Hepatocyte (in vitro differentiated cells): Measurements from ENCODE around the gene MN1. TPM values are rescaled to one million over a fixed set of nuclear protein-coding genes. Genes with fewer than 3 reads are reported as not detected.

Experiments used
- DNase-seq: peaks from one replicate; pipeline ENCODE4 v3.0.0-alpha.2; 2016; ENCODE audit warnings: low spot score
- H2AFZ ChIP-seq: fragments of 200-600 bp; sonication (generic); 2 replicates; pipeline ENCODE4 v1.6.0; 2016; ENCODE audit warnings: antibody characterized with exemption, mild to moderate bottlenecking
- H3K27ac ChIP-seq: fragments of 200-600 bp; sonication (generic); 2 replicates; pipeline ENCODE4 v1.5.1; 2016; ENCODE audit warnings: mild to moderate bottlenecking
- H3K27me3 ChIP-seq: fragments of 200-600 bp; sonication (generic); 2 replicates; pipeline ENCODE4 v1.6.1; 2016
- H3K36me3 ChIP-seq: fragments of 200-600 bp; sonication (generic); replicated peaks from 2 replicates; pipeline ENCODE4 v1.5.1; 2016; ENCODE audit warnings: low read depth; ENCODE audit not compliant: insufficient read depth
- H3K4me1 ChIP-seq: fragments of 200-600 bp; sonication (generic); 2 replicates; pipeline ENCODE4 v1.5.1; 2016; ENCODE audit warnings: mild to moderate bottlenecking, moderate library complexity; ENCODE audit not compliant: insufficient read depth
- H3K4me2 ChIP-seq: fragments of 200-600 bp; sonication (generic); 2 replicates; pipeline ENCODE4 v1.6.0; 2016
- H3K4me3 ChIP-seq: fragments of 200-600 bp; sonication (generic); 2 replicates; pipeline ENCODE4 v1.5.1; 2016; ENCODE audit warnings: mild to moderate bottlenecking
- H3K79me2 ChIP-seq: fragments of 200-600 bp; sonication (generic); 2 replicates; pipeline ENCODE4 v1.6.0; 2017; ENCODE audit warnings: mild to moderate bottlenecking
- H3K9me2 ChIP-seq: fragments of 200-600 bp; sonication (generic); replicated peaks from 2 replicates; pipeline ENCODE4 v1.6.0; 2017; ENCODE audit warnings: mild to moderate bottlenecking; ENCODE audit not compliant: insufficient read depth
- H3K9me3 ChIP-seq: fragments of 200-600 bp; sonication (generic); 2 replicates; pipeline ENCODE4 v1.5.1; 2016; ENCODE audit warnings: low read depth, mild to moderate bottlenecking
- H4K20me1 ChIP-seq: fragments of 200-600 bp; sonication (generic); 2 replicates; pipeline ENCODE4 v1.6.0; 2016; ENCODE audit warnings: mild to moderate bottlenecking; ENCODE audit not compliant: insufficient read depth, poor library complexity, severe bottlenecking
- EZH2 ChIP-seq: fragments of 200-600 bp; sonication (generic); IDR thresholded peaks from 2 replicates; pipeline ENCODE4 v1.6.1; 2016; ENCODE audit warnings: antibody characterized with exemption, mild to moderate bottlenecking, borderline replicate concordance
- EZH2phosphoT487 ChIP-seq: fragments of 200-600 bp; sonication (generic); IDR thresholded peaks from one replicate; pipeline ENCODE4 v1.6.1; 2018; ENCODE audit warnings: antibody characterized with exemption, mild to moderate bottlenecking, low read depth, moderate library complexity; ENCODE audit not compliant: unreplicated experiment, severe bottlenecking
- WGBS: methylation state at CpG from one replicate; pipeline ENCODE4 v1.1.6; 2016; ENCODE audit warnings: low lambda C conversion rate; ENCODE audit errors: missing lambda C conversion rate; 5-methylcytosine and 5-hydroxymethylcytosine counted together
- polyA plus RNA-seq: library from polyadenylated mRNA; unstranded; fragments of >200 nt; fragmentation: Nextera tagmentation; extraction: Ambion mirVana; gene quantifications from 2 replicates; pipeline ENCODE4 v1.2.1, GENCODE V29; 2016
- total RNA-seq: library from RNA; depleted of rRNA; stranded (reverse); fragments of >200 nt; gene quantifications from 2 replicates; pipeline ENCODE4 v1.2.3, GENCODE V29; 2014
- TF ChIP-seq, protein P1 (sequence below): fragments of 200-600 bp; sonication (generic); IDR thresholded peaks from 2 replicates; pipeline ENCODE4 v1.5.1; 2016; ENCODE audit warnings: antibody characterized with exemption, mild to moderate bottlenecking; ENCODE audit not compliant: poor library complexity

Gene MN1
- total and polyA plus RNA-seq, 2 experiments from 2014 or later, result 2.3 to 4.4 TPM

GRCh38 chr22:27800250-27801201 is 1.0 kb downstream of the MN1 start:
- TF ChIP-seq EZH2phosphoT487 (peak; percentile 27), EZH2 (no peak)

DNA sequence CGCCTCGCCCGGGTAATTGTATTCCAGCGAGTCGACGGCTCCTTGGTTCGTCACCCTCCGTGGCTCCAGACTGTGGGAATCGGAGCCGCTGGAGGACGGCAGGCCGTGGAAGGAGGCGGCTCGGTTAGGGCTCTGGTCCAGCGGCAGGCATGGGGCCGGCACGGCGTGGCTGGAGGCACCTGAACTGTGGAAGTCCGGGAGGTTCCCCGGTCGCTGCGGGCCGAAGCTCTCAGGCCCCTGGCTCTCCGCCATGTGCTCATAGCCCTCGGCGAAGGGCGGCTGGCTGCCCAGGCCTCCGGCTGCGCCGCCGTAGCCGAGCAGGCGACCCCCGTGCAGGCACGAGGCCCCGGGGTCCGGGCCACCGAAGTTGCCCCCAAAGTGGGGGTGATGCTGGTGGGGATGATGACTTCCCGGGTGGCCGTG is 1.7 kb downstream of the MN1 start:
- WGBS, result 5% methylated on average over 39 of the region's 40 CpGs
- H4K20me1 ChIP-seq, result no peaks in the 10 kb centered on the region
- H3K4me1 ChIP-seq, result peaks cover 38% of the 10 kb centered on the region
- H3K27me3 ChIP-seq, result peaks cover 87% of the 10 kb centered on the region
- DNase-seq, result no peak
- H2AFZ ChIP-seq, result no peak overlapping the region
- no peaks in the 10 kb centered on the region for H3K79me2 ChIP-seq
- TF ChIP-seq EZH2phosphoT487 (no peak), EZH2 (no peak)
- TF ChIP-seq, protein P1, sequence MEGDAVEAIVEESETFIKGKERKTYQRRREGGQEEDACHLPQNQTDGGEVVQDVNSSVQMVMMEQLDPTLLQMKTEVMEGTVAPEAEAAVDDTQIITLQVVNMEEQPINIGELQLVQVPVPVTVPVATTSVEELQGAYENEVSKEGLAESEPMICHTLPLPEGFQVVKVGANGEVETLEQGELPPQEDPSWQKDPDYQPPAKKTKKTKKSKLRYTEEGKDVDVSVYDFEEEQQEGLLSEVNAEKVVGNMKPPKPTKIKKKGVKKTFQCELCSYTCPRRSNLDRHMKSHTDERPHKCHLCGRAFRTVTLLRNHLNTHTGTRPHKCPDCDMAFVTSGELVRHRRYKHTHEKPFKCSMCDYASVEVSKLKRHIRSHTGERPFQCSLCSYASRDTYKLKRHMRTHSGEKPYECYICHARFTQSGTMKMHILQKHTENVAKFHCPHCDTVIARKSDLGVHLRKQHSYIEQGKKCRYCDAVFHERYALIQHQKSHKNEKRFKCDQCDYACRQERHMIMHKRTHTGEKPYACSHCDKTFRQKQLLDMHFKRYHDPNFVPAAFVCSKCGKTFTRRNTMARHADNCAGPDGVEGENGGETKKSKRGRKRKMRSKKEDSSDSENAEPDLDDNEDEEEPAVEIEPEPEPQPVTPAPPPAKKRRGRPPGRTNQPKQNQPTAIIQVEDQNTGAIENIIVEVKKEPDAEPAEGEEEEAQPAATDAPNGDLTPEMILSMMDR, result no peak
- no peaks in the 10 kb centered on the region for H3K36me3 ChIP-seq
- H3K4me2 ChIP-seq, result peak overlapping the region; percentile 97
- peak overlapping the region; percentile 92 for H3K4me3 ChIP-seq
- no peaks in the 10 kb centered on the region for H3K9me2 ChIP-seq
- no peaks in the 10 kb centered on the region for H3K9me3 ChIP-seq
- no peak overlapping the region for H3K27ac ChIP-seq

More at GRCh38 chr22:27800250-27801201, 1.0 kb downstream of the MN1 start:
- H3K27me3 ChIP-seq, result peaks cover 81% of the 10 kb centered on the region
- no peak overlapping the region for H3K27ac ChIP-seq
- peaks cover 38% of the 10 kb centered on the region for H3K4me1 ChIP-seq
- H3K4me2 ChIP-seq, result peak overlapping the region; percentile 97
- H3K36me3 ChIP-seq, result no peaks in the 10 kb centered on the region
- peak overlapping the region; percentile 73 for H2AFZ ChIP-seq
- H4K20me1 ChIP-seq, result no peaks in the 10 kb centered on the region
- no peaks in the 10 kb centered on the region for H3K9me3 ChIP-seq
- no peaks in the 10 kb centered on the region for H3K79me2 ChIP-seq
- DNase-seq, result no peak
- WGBS, result 3% methylated on average over 63 of the region's 82 CpGs
- peak overlapping the region; percentile 92 for H3K4me3 ChIP-seq
- H3K9me2 ChIP-seq, result no peaks in the 10 kb centered on the region

- Histone ChIP-seq H3K4me3 (no peak overlapping the region), H3K36me3 (no peaks in the 10 kb centered on the region), H4K20me1 (no peaks in the 10 kb centered on the region), H3K9me3 (no peaks in the 10 kb centered on the region), H3K79me2 (no peaks in the 10 kb centered on the region), H3K9me2 (no peaks in the 10 kb centered on the region), H3K27me3 (peaks cover 87% of the 10 kb centered on the region), H3K27ac (no peak overlapping the region), H2AFZ (no peak overlapping the region), H3K4me1 (peaks cover 34% of the 10 kb centered on the region), H3K4me2 (peak overlapping the region; percentile 97)
- TF ChIP-seq EZH2 (no peak), EZH2phosphoT487 (no peak)
- TF ChIP-seq, protein P1, result no peak
- 12% methylated on average over 55 of the region's 62 CpGs for WGBS
- DNase-seq, result no peak
Observed at GRCh38 chr22:27799015-27799826, 2.3 kb downstream of the MN1 start.
